ENCODE data around the gene HMOX2. TPM values are rescaled to one million over a fixed set of nuclear protein-coding genes. Genes with fewer than 3 reads are reported as not detected.
A peak's percentile ranks its signal among the peaks of the same experiment; 100 is the strongest.

Gene HMOX2
- total RNA-seq, 2 donors from 2014 or later: 50.3 to 50.9 TPM

DNA sequence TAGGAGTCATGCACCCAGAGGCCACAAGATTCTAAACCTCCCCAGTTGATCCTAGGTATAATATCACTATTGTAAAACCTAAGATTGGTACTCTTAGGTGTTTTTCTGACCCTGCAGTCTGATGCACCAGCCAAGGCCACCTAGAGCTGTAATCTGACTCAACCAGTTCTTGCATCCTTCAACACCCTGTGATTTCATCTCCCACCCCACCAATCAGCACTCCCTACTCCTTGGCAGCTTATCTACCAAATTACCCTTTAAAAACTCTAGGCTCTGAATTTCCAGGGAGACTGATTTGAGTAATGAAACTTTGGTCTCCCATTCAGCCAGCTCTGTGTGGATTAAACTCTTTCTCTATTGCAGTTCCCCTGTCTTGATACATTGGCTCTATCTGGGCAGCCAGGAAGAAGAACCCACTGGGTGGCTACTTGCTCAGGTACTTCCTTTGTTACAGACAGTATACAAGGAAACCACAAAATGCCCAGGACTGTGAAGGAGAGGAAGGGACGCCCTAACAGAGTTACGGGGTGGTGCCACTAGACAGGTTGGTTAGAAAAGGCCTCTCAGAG is 63.6 kb downstream of the HMOX2 start:
- peaks cover 5% of the 10 kb centered on the region in 2 donors for H3K36me3 Mint-ChIP-seq (ENCODE audit: insufficient read depth in 2 of 2)
- H3K4me3 Mint-ChIP-seq: peak overlapping the region in 1 of 2 donors; percentile 18
- DNase-seq (no peak), ATAC-seq (replicated peaks in 1 of 2) (no peak)
- peaks cover 34% of the 10 kb centered on the region for H3K4me1 Mint-ChIP-seq (ENCODE audit: low read depth)
- no peaks in the 10 kb centered on the region for H3K27me3 Mint-ChIP-seq (ENCODE audit: low read depth)
- H3K27ac Mint-ChIP-seq: no peak overlapping the region
- H3K9me3 Mint-ChIP-seq: peaks cover 4 to 5% of the 10 kb centered on the region in 2 donors

- H3K27me3 Mint-ChIP-seq (ENCODE audit: low read depth): no peaks in the 10 kb centered on the region
- peaks cover 4 to 5% of the 10 kb centered on the region in 2 donors for H3K9me3 Mint-ChIP-seq
- H3K4me1 Mint-ChIP-seq (ENCODE audit: low read depth): peaks cover 14% of the 10 kb centered on the region
- no peak for ATAC-seq (replicated peaks in 1 of 2)
- peaks cover 5% of the 10 kb centered on the region in 2 donors for H3K36me3 Mint-ChIP-seq (ENCODE audit: insufficient read depth in 2 of 2)
- H3K27ac Mint-ChIP-seq: no peak overlapping the region
- no peak for DNase-seq
- no peak overlapping the region for H3K4me3 Mint-ChIP-seq
Measured at GRCh38 chr16:4544473-4544872, 68.3 kb downstream of the HMOX2 start.

DNA sequence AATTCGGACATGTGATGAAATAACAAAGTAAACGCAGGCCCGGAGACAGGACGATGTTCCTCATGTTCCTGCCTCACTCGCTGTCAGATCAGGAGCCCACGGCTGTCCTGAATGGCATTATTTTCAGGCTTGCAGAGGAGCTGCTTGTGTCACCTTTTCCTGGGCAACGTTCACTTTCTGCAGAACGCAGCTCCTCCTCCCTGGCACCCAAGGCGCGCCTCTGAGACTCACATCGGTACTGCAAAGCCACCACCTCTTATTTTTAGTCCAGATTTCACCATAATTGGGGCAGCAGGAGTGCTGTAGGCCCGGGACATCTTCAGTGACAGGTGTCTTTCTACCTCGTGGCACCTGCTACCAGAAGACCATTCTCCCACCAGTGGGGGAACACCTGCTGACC is 71.9 kb downstream of the HMOX2 start:
- H3K4me3 Mint-ChIP-seq: no peak overlapping the region
- no peak overlapping the region for H3K27ac Mint-ChIP-seq
- H3K9me3 Mint-ChIP-seq: no peaks in the 10 kb centered on the region
- H3K36me3 Mint-ChIP-seq (ENCODE audit: insufficient read depth in 2 of 2): no peaks in the 10 kb centered on the region
- H3K4me1 Mint-ChIP-seq (ENCODE audit: low read depth): peaks cover 9% of the 10 kb centered on the region
- ATAC-seq (replicated peaks in 1 of 2) (no peak), DNase-seq (no peak)
- H3K27me3 Mint-ChIP-seq (ENCODE audit: low read depth): no peaks in the 10 kb centered on the region

- H3K27ac Mint-ChIP-seq: no peak overlapping the region
- DNase-seq (no peak), ATAC-seq (replicated peaks in 1 of 2) (no peak)
- H3K27me3 Mint-ChIP-seq (ENCODE audit: low read depth): no peaks in the 10 kb centered on the region
- H3K4me1 Mint-ChIP-seq (ENCODE audit: low read depth): peaks cover 9% of the 10 kb centered on the region
- H3K4me3 Mint-ChIP-seq: no peak overlapping the region
- H3K9me3 Mint-ChIP-seq: no peaks in the 10 kb centered on the region
- no peaks in the 10 kb centered on the region for H3K36me3 Mint-ChIP-seq (ENCODE audit: insufficient read depth in 2 of 2)
Measured at GRCh38 chr16:4550591-4550990, 74.4 kb downstream of the HMOX2 start.

- no peaks in the 10 kb centered on the region for H3K9me3 Mint-ChIP-seq
- ATAC-seq (replicated peaks in 1 of 2): no peak
- H3K27me3 Mint-ChIP-seq (ENCODE audit: low read depth): no peaks in the 10 kb centered on the region
- peaks cover 9% of the 10 kb centered on the region for H3K4me1 Mint-ChIP-seq (ENCODE audit: low read depth)
- DNase-seq: no peak
- no peak overlapping the region for H3K4me3 Mint-ChIP-seq
- H3K36me3 Mint-ChIP-seq (ENCODE audit: insufficient read depth in 2 of 2): no peaks in the 10 kb centered on the region
- no peak overlapping the region for H3K27ac Mint-ChIP-seq
Measured at GRCh38 chr16:4552541-4552940, 76.3 kb downstream of the HMOX2 start.

- H3K9me3 Mint-ChIP-seq: no peaks in the 10 kb centered on the region
- H3K27ac Mint-ChIP-seq: no peak within 1 kb of the TSS
- DNase-seq (no peak), ATAC-seq (replicated peaks in 1 of 2) (no peak)
- H3K27me3 Mint-ChIP-seq (ENCODE audit: low read depth): no peaks in the 10 kb centered on the region
- no peaks in the 10 kb centered on the region for H3K36me3 Mint-ChIP-seq (ENCODE audit: insufficient read depth in 2 of 2)
- H3K4me3 Mint-ChIP-seq: no peak within 1 kb of the TSS
- H3K4me1 Mint-ChIP-seq (ENCODE audit: low read depth): no peaks in the 10 kb centered on the region
Measured at GRCh38 chr16:4556112-4556511, 79.9 kb downstream of the HMOX2 start, which contains the start of gene C16orf96. Gene C16orf96, plus strand, starts transcription at chr16:4556340. Its CDS starts 150 bp downstream, at chr16:4556490.

DNA sequence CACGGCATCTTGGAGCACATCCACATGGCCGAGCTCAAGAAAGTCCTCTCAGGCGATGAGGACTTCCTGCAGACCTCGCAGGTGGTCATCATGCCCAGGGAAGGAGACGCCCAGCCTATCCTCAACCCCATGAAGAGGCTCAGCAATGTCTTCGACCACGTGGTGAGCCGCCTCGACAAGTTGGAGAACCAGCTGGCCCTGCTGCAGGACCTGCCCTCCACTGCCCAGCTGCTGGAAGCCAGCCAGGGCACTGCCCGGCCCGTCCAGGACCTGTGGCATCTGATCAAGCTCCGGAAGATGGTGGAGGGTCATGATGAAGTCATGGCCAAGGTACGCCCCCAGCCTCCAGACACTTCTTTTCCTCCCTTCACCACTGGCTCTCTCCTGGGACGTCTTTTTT is 80.4 kb downstream of the HMOX2 start:
- Mint-ChIP-seq H3K36me3 (ENCODE audit: insufficient read depth in 2 of 2) (no peaks in the 10 kb centered on the region), H3K27me3 (ENCODE audit: low read depth) (no peaks in the 10 kb centered on the region), H3K9me3 (no peaks in the 10 kb centered on the region), H3K4me1 (ENCODE audit: low read depth) (no peaks in the 10 kb centered on the region), H3K27ac (no peak overlapping the region), H3K4me3 (no peak overlapping the region)
- no peak for DNase-seq
- no peak for ATAC-seq (replicated peaks in 1 of 2)

DNA sequence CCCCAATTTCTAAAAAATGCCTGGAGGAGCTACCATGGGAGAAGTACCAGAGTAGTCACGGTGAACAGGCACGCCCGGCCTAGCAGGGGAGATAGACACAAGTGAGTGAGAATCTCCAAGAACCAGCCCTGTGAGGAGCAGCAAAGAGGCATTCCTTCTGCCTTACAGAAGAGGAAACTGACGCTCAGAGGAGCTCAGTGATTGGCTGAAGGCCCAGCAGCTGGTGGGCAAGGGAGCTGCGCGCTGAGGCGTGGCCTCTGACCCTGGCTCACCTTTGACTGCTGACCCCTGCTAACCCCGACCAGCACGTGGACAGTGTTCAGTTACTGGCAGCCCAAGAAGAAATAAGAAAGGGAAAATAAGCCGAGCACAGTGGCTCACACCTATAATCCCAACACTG is 81.8 kb downstream of the HMOX2 start:
- H3K4me3 Mint-ChIP-seq: no peak overlapping the region

More for the DNA sequence above, 81.8 kb downstream of the HMOX2 start:
- no peaks in the 10 kb centered on the region for H3K4me1 Mint-ChIP-seq (ENCODE audit: low read depth)
- H3K27ac Mint-ChIP-seq: no peak overlapping the region
- no peaks in the 10 kb centered on the region for H3K36me3 Mint-ChIP-seq (ENCODE audit: insufficient read depth in 2 of 2)
- ATAC-seq (replicated peaks in 1 of 2): no peak
- H3K9me3 Mint-ChIP-seq: no peaks in the 10 kb centered on the region
- no peaks in the 10 kb centered on the region for H3K27me3 Mint-ChIP-seq (ENCODE audit: low read depth)
- DNase-seq: no peak

Other genes starting within 250 kb of the HMOX2 start
- not detected for gene SRL, start 234.3 kb upstream of the HMOX2 start, total RNA-seq
- gene TFAP4, start 203.4 kb upstream of the HMOX2 start, total RNA-seq: 10 to 100 TPM; 17.8 to 27.2 TPM
- gene GLIS2, start 160.3 kb upstream of the HMOX2 start, total RNA-seq: 1 to 10 TPM; 1.3 to 1.7 TPM
- gene PAM16, start 125.1 kb upstream of the HMOX2 start, total RNA-seq: 10 to 100 TPM; 46.6 to 48.2 TPM
- gene VASN, start 104.5 kb upstream of the HMOX2 start, total RNA-seq: not detected
- gene CORO7, start 59.8 kb upstream of the HMOX2 start, total RNA-seq: 100 to 1,000 TPM in 1 of 2 donors, 10 to 100 TPM in 1; 88.6 to 105 TPM
- gene DNAJA3, start 50.5 kb upstream of the HMOX2 start, total RNA-seq: 10 to 100 TPM; 83.6 to 98.7 TPM
- gene NMRAL1, start 1.8 kb upstream of the HMOX2 start, total RNA-seq: 10 to 100 TPM; 32.5 to 33.0 TPM
- gene CDIP1, start 62.4 kb downstream of the HMOX2 start, total RNA-seq: 10 to 100 TPM; 45.4 to 53.1 TPM
- under 1 TPM; 0.51 to 0.55 TPM for gene C16orf96, start 79.9 kb downstream of the HMOX2 start, total RNA-seq
- 10 to 100 TPM; 17.2 to 18.4 TPM for gene UBALD1, start 138.5 kb downstream of the HMOX2 start, total RNA-seq
- 100 to 1,000 TPM; 107 to 116 TPM for gene MGRN1, start 148.4 kb downstream of the HMOX2 start, total RNA-seq
- 10 to 100 TPM; 22.8 to 28.0 TPM for gene NUDT16L1, start 217.2 kb downstream of the HMOX2 start, total RNA-seq

Data from activated T-cell treated with anti-CD3 and anti-CD28 coated beads, Interleukin-2, amount 50 U/mL, for 72 hours (primary cell).